ENCODE results near the gene LETM1.

DNA sequence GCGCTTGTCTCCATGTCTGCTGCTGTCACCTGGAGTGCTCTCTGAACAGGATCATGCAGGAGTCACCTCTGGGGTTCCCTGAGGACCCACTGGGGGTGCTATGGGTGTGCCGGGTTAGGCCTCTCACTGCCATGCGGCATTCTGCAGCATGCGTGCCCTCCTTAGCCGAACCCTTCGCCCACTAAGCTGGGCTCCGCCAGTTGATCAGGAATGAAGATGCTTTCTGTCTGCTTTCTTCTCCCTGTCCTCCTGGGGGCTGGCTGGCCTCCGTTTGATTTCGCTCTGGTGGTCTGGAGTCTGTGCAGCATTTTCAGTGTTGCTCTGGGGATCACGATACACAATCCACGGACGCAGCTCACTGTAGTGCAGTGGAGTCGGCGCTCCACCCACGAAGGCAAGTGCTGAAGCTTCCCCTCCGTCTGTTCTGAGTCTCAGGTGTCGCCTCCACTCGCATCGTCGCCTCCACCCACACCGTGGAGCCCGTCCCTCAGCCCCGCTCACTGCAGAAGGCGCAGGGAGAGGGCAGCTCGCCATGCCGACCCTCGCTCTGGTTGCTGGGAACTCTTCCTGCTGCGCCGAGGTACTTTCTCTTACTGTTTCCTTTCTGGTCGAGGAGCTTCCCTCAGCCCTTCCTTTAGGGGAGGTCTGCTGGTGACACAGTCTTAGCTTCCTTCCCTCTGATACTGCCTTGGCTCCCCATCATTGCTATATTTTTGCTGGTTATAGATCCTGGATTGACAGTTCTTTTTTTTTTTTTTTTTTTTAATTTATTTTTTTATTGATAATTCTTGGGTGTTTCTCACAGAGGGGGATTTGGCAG is 29.2 kb downstream of the LETM1 start:
- TF ChIP-seq EZH2 (IDR thresholded peaks at IDR 0.05; ENCODE audit: insufficient read depth, poor library complexity, severe bottlenecking) (no peak), EZH2phosphoT487 (IDR thresholded peaks at IDR 0.05; ENCODE audit: insufficient read depth, low read depth) (no peak)
